Measurements from ENCODE around the gene IVL.

The IVL gene

GRCh38 chr1:152926091-152926490, 17.7 kb downstream of the IVL start:
- Histone ChIP-seq H2BK15ac (replicated peaks; ENCODE audit: low read depth) (no peak overlapping the region), H2AK5ac (ENCODE audit: low read length) (no peak overlapping the region), H3K9ac (ENCODE audit: low read length) (no peak overlapping the region), H3K56ac (ENCODE audit: low read length) (no peak overlapping the region), H2BK5ac (ENCODE audit: low read length) (no peak overlapping the region), H4K8ac (ENCODE audit: low read depth, low read length) (no peak overlapping the region), H3K79me1 (ENCODE audit: low read length) (no peaks in the 10 kb centered on the region), H3K4me1 (ENCODE audit: control insufficient read depth, low read depth, low read length) (no peaks in the 10 kb centered on the region), H3K36me3 (ENCODE audit: control insufficient read depth, insufficient read depth, low read length) (no peaks in the 10 kb centered on the region), H3K23ac (ENCODE audit: low read length) (no peak overlapping the region), H4K5ac (ENCODE audit: low read length) (no peak overlapping the region), H3K27me3 (ENCODE audit: insufficient read depth, low read length, poor library complexity) (no peaks in the 10 kb centered on the region), H3K79me2 (ENCODE audit: control insufficient read depth, insufficient read depth, low read length) (no peaks in the 10 kb centered on the region), H3K4me3 (ENCODE audit: low read length) (no peak overlapping the region), H3K18ac (ENCODE audit: low read length) (no peak overlapping the region), H3K4ac (ENCODE audit: low read depth, low read length) (no peak overlapping the region), H3K4me2 (ENCODE audit: low read length) (no peak overlapping the region), H3K27ac (ENCODE audit: low read depth, low read length) (no peak overlapping the region), H2BK120ac (ENCODE audit: low read depth, low read length) (no peak overlapping the region)
- WGBS (ENCODE audit: extremely low coverage, insufficient coverage, low lambda C conversion rate): no CpG with 5 or more reads among the region's 3 CpGs
- DNase-seq: peak; percentile 64

GRCh38 chr1:152928671-152929070, 20.3 kb downstream of the IVL start:
- Histone ChIP-seq H2AK5ac (ENCODE audit: low read length) (no peak overlapping the region), H2BK5ac (ENCODE audit: low read length) (no peak overlapping the region), H3K9ac (ENCODE audit: low read length) (no peak overlapping the region), H3K23ac (ENCODE audit: low read length) (no peak overlapping the region), H3K79me1 (ENCODE audit: low read length) (no peaks in the 10 kb centered on the region), H3K27me3 (ENCODE audit: insufficient read depth, low read length, poor library complexity) (no peaks in the 10 kb centered on the region), H3K4me1 (ENCODE audit: control insufficient read depth, low read depth, low read length) (no peaks in the 10 kb centered on the region), H4K8ac (ENCODE audit: low read depth, low read length) (no peak overlapping the region), H3K4ac (ENCODE audit: low read depth, low read length) (no peak overlapping the region), H3K4me3 (ENCODE audit: low read length) (no peak overlapping the region), H3K79me2 (ENCODE audit: control insufficient read depth, insufficient read depth, low read length) (no peaks in the 10 kb centered on the region), H3K56ac (ENCODE audit: low read length) (no peak overlapping the region), H3K27ac (ENCODE audit: low read depth, low read length) (no peak overlapping the region), H3K18ac (ENCODE audit: low read length) (no peak overlapping the region), H2BK120ac (ENCODE audit: low read depth, low read length) (no peak overlapping the region), H2BK15ac (replicated peaks; ENCODE audit: low read depth) (no peak overlapping the region), H3K36me3 (ENCODE audit: control insufficient read depth, insufficient read depth, low read length) (no peaks in the 10 kb centered on the region), H4K5ac (ENCODE audit: low read length) (no peak overlapping the region), H3K4me2 (ENCODE audit: low read length) (no peak overlapping the region)
- no CpG with 5 or more reads among the region's 3 CpGs for WGBS (ENCODE audit: extremely low coverage, insufficient coverage, low lambda C conversion rate)
- no peak for DNase-seq

- H3K27me3 ChIP-seq (ENCODE audit: insufficient read depth, low read length, poor library complexity): no peaks in the 10 kb centered on the region
- no peak overlapping the region for H3K56ac ChIP-seq (ENCODE audit: low read length)
- H2BK15ac ChIP-seq (replicated peaks; ENCODE audit: low read depth): no peak overlapping the region
- H3K27ac ChIP-seq (ENCODE audit: low read depth, low read length): no peak overlapping the region
- no peak overlapping the region for H4K5ac ChIP-seq (ENCODE audit: low read length)
- H2AK5ac ChIP-seq (ENCODE audit: low read length): no peak overlapping the region
- H3K23ac ChIP-seq (ENCODE audit: low read length): no peak overlapping the region
- no peak overlapping the region for H3K4me2 ChIP-seq (ENCODE audit: low read length)
- H3K79me2 ChIP-seq (ENCODE audit: control insufficient read depth, insufficient read depth, low read length): no peaks in the 10 kb centered on the region
- H3K4me3 ChIP-seq (ENCODE audit: low read length): no peak overlapping the region
- no peak overlapping the region for H3K9ac ChIP-seq (ENCODE audit: low read length)
- H3K36me3 ChIP-seq (ENCODE audit: control insufficient read depth, insufficient read depth, low read length): no peaks in the 10 kb centered on the region
- no peak overlapping the region for H2BK120ac ChIP-seq (ENCODE audit: low read depth, low read length)
- no peak overlapping the region for H3K18ac ChIP-seq (ENCODE audit: low read length)
- H3K4ac ChIP-seq (ENCODE audit: low read depth, low read length): no peak overlapping the region
- DNase-seq: no peak
- H3K79me1 ChIP-seq (ENCODE audit: low read length): no peaks in the 10 kb centered on the region
- no peak overlapping the region for H2BK5ac ChIP-seq (ENCODE audit: low read length)
- H4K8ac ChIP-seq (ENCODE audit: low read depth, low read length): no peak overlapping the region
- H3K4me1 ChIP-seq (ENCODE audit: control insufficient read depth, low read depth, low read length): no peaks in the 10 kb centered on the region
- WGBS (ENCODE audit: extremely low coverage, insufficient coverage, low lambda C conversion rate): no CpG with 5 or more reads among the region's 4 CpGs
These were observed 23.9 kb downstream of the IVL start for GRCh38 chr1:152932170-152932811.

GRCh38 chr1:152933196-152933595, 24.9 kb downstream of the IVL start:
- H3K4me1 ChIP-seq (ENCODE audit: control insufficient read depth, low read depth, low read length): no peaks in the 10 kb centered on the region
- no peak overlapping the region for H3K27ac ChIP-seq (ENCODE audit: low read depth, low read length)
- no peak overlapping the region for H3K4me2 ChIP-seq (ENCODE audit: low read length)
- H4K5ac ChIP-seq (ENCODE audit: low read length): no peak overlapping the region
- no peak overlapping the region for H3K56ac ChIP-seq (ENCODE audit: low read length)
- H2BK15ac ChIP-seq (replicated peaks; ENCODE audit: low read depth): no peak overlapping the region
- no peaks in the 10 kb centered on the region for H3K36me3 ChIP-seq (ENCODE audit: control insufficient read depth, insufficient read depth, low read length)
- H2BK120ac ChIP-seq (ENCODE audit: low read depth, low read length): no peak overlapping the region
- H3K23ac ChIP-seq (ENCODE audit: low read length): no peak overlapping the region
- no peak overlapping the region for H3K18ac ChIP-seq (ENCODE audit: low read length)
- no peak overlapping the region for H3K4ac ChIP-seq (ENCODE audit: low read depth, low read length)
- no CpG with 5 or more reads among the region's 2 CpGs for WGBS (ENCODE audit: extremely low coverage, insufficient coverage, low lambda C conversion rate)
- no peak overlapping the region for H4K8ac ChIP-seq (ENCODE audit: low read depth, low read length)
- no peak for DNase-seq
- no peaks in the 10 kb centered on the region for H3K79me2 ChIP-seq (ENCODE audit: control insufficient read depth, insufficient read depth, low read length)
- H3K9ac ChIP-seq (ENCODE audit: low read length): no peak overlapping the region
- H3K4me3 ChIP-seq (ENCODE audit: low read length): no peak overlapping the region
- no peaks in the 10 kb centered on the region for H3K27me3 ChIP-seq (ENCODE audit: insufficient read depth, low read length, poor library complexity)
- no peaks in the 10 kb centered on the region for H3K79me1 ChIP-seq (ENCODE audit: low read length)
- no peak overlapping the region for H2AK5ac ChIP-seq (ENCODE audit: low read length)
- H2BK5ac ChIP-seq (ENCODE audit: low read length): no peak overlapping the region

GRCh38 chr1:152940614-152941013, 32.3 kb downstream of the IVL start:
- Histone ChIP-seq H3K4me1 (ENCODE audit: control insufficient read depth, low read depth, low read length) (no peaks in the 10 kb centered on the region), H3K79me1 (ENCODE audit: low read length) (no peaks in the 10 kb centered on the region), H2AK5ac (ENCODE audit: low read length) (no peak overlapping the region), H2BK5ac (ENCODE audit: low read length) (no peak overlapping the region), H3K4me2 (ENCODE audit: low read length) (no peak overlapping the region), H3K79me2 (ENCODE audit: control insufficient read depth, insufficient read depth, low read length) (no peaks in the 10 kb centered on the region), H3K27ac (ENCODE audit: low read depth, low read length) (no peak overlapping the region), H3K56ac (ENCODE audit: low read length) (no peak overlapping the region), H3K4ac (ENCODE audit: low read depth, low read length) (no peak overlapping the region), H3K18ac (ENCODE audit: low read length) (no peak overlapping the region), H3K27me3 (ENCODE audit: insufficient read depth, low read length, poor library complexity) (no peaks in the 10 kb centered on the region), H2BK120ac (ENCODE audit: low read depth, low read length) (no peak overlapping the region), H3K36me3 (ENCODE audit: control insufficient read depth, insufficient read depth, low read length) (no peaks in the 10 kb centered on the region), H3K4me3 (ENCODE audit: low read length) (no peak overlapping the region), H2BK15ac (replicated peaks; ENCODE audit: low read depth) (no peak overlapping the region), H3K9ac (ENCODE audit: low read length) (no peak overlapping the region), H4K5ac (ENCODE audit: low read length) (no peak overlapping the region), H3K23ac (ENCODE audit: low read length) (no peak overlapping the region), H4K8ac (ENCODE audit: low read depth, low read length) (no peak overlapping the region)
- no peak for DNase-seq
- WGBS (ENCODE audit: extremely low coverage, insufficient coverage, low lambda C conversion rate): no CpG with 5 or more reads among the region's 1 CpG

- Histone ChIP-seq H2BK5ac (ENCODE audit: low read length) (no peak overlapping the region), H3K4me2 (ENCODE audit: low read length) (no peak overlapping the region), H3K4ac (ENCODE audit: low read depth, low read length) (no peak overlapping the region), H2AK5ac (ENCODE audit: low read length) (no peak overlapping the region), H3K79me2 (ENCODE audit: control insufficient read depth, insufficient read depth, low read length) (no peaks in the 10 kb centered on the region), H3K27me3 (ENCODE audit: insufficient read depth, low read length, poor library complexity) (no peaks in the 10 kb centered on the region), H4K5ac (ENCODE audit: low read length) (no peak overlapping the region), H3K4me3 (ENCODE audit: low read length) (no peak overlapping the region), H3K18ac (ENCODE audit: low read length) (no peak overlapping the region), H2BK15ac (replicated peaks; ENCODE audit: low read depth) (no peak overlapping the region), H3K79me1 (ENCODE audit: low read length) (no peaks in the 10 kb centered on the region), H3K9ac (ENCODE audit: low read length) (no peak overlapping the region), H3K36me3 (ENCODE audit: control insufficient read depth, insufficient read depth, low read length) (no peaks in the 10 kb centered on the region), H4K8ac (ENCODE audit: low read depth, low read length) (no peak overlapping the region), H3K56ac (ENCODE audit: low read length) (no peak overlapping the region), H2BK120ac (ENCODE audit: low read depth, low read length) (no peak overlapping the region), H3K27ac (ENCODE audit: low read depth, low read length) (no peak overlapping the region), H3K23ac (ENCODE audit: low read length) (no peak overlapping the region), H3K4me1 (ENCODE audit: control insufficient read depth, low read depth, low read length) (no peaks in the 10 kb centered on the region)
- WGBS (ENCODE audit: extremely low coverage, insufficient coverage, low lambda C conversion rate): no CpG with 5 or more reads among the region's 8 CpGs
- DNase-seq: peak; percentile 50
These were observed 32.8 kb downstream of the IVL start for GRCh38 chr1:152941037-152941711.

Measured in mesendoderm (in vitro differentiated cells).